CD14-positive monocyte (primary cell): ENCODE data around the gene STK32C. TPM values are rescaled to one million over a fixed set of nuclear protein-coding genes. Genes with fewer than 3 reads are reported as not detected.

Experiments
- DNase-seq, 3 donors: peaks; one replicate each; pipeline ENCODE4 v3.0.0-alpha.2; 2011 to 2022
- H2AFZ ChIP-seq: 2 replicates; pipeline ENCODE4 v1.6.0; 2012; ENCODE audit warnings: mild to moderate bottlenecking, low read depth, low read length, inconsistent platforms; ENCODE audit not compliant: insufficient read depth, poor library complexity, severe bottlenecking
- H3K27ac ChIP-seq, 2 donors: 1 replicate in 1 of 2; 2 replicates in 1 of 2; pipeline ENCODE4 v1.5.1; 2012 to 2013; ENCODE audit warnings: low read length in 2 of 2, control low read depth in 1 of 2, inconsistent platforms in 1 of 2, low read depth in 1 of 2, mild to moderate bottlenecking in 1 of 2
- H3K27me3 ChIP-seq, 2 donors: one replicate each; pipeline versions ENCODE4 v1.6.0 to v1.6.1; 2011 to 2013; ENCODE audit warnings: low read length in 2 of 2; ENCODE audit not compliant: control insufficient read depth in 2 of 2, insufficient read depth in 2 of 2
- H3K36me3 ChIP-seq, 2 donors: replicated peaks in 1 of 2; 1 replicate in 1 of 2; 2 replicates in 1 of 2; pipeline versions ENCODE4 v1.5.1 to v1.6.1; 2012 to 2013; ENCODE audit warnings: low read length in 2 of 2, control low read depth in 1 of 2, inconsistent platforms in 1 of 2, mild to moderate bottlenecking in 1 of 2; ENCODE audit not compliant: insufficient read depth in 2 of 2, control insufficient read depth in 1 of 2
- H3K4me1 ChIP-seq, 2 donors: 1 replicate in 1 of 2; 2 replicates in 1 of 2; pipeline versions ENCODE4 v1.5.1 to v1.6.1; 2012 to 2013; ENCODE audit warnings: low read length in 2 of 2, control low read depth in 1 of 2, inconsistent platforms in 1 of 2, mild to moderate bottlenecking in 1 of 2, moderate library complexity in 1 of 2; ENCODE audit not compliant: insufficient read depth in 2 of 2, control insufficient read depth in 1 of 2
- H3K4me2 ChIP-seq: replicated peaks from 2 replicates; pipeline ENCODE3; 2012; ENCODE audit warnings: low read length, moderate library complexity, mild to moderate bottlenecking; ENCODE audit not compliant: poor library complexity, severe bottlenecking; ENCODE audit errors: extremely low read depth
- H3K4me3 ChIP-seq, 3 experiments: fragments of 200-600 bp in 1 of 3; sonication (generic) in 1 of 3; replicated peaks in 1 of 3; 1 replicate in 2 of 3; 2 replicates in 1 of 3; pipeline ENCODE4 v1.5.1; 2011 to 2013; ENCODE audit warnings: low read length in 3 of 3, mild to moderate bottlenecking in 3 of 3, control low read depth in 2 of 3, low read depth in 2 of 3, inconsistent platforms in 1 of 3, moderate library complexity in 1 of 3
- H3K79me2 ChIP-seq: 2 replicates; pipeline ENCODE4 v1.6.0; 2012; ENCODE audit warnings: mild to moderate bottlenecking, control low read depth, inconsistent platforms, low read length, moderate library complexity; ENCODE audit not compliant: insufficient read depth
- H3K9ac ChIP-seq: 2 replicates; pipeline ENCODE4 v1.6.0; 2017; ENCODE audit warnings: low read length, mild to moderate bottlenecking; ENCODE audit not compliant: insufficient read depth, poor library complexity, severe bottlenecking
- H3K9me3 ChIP-seq, 2 donors: replicated peaks in 1 of 2; 1 replicate in 1 of 2; 2 replicates in 1 of 2; pipeline versions ENCODE4 v1.5.1 to v1.6.1; 2012 to 2013; ENCODE audit warnings: low read length in 2 of 2, control low read depth in 1 of 2; ENCODE audit not compliant: control insufficient read depth in 1 of 2, insufficient read depth in 1 of 2
- H4K20me1 ChIP-seq: 2 replicates; pipeline ENCODE4 v1.6.0; 2012; ENCODE audit warnings: mild to moderate bottlenecking, low read length, control low read depth, moderate library complexity; ENCODE audit not compliant: insufficient read depth
- H3K27ac Mint-ChIP-seq, 7 donors: one replicate each; pipeline ENCODE4 v1.8.0; 2020; ENCODE audit warnings: mild to moderate bottlenecking in 7 of 7, mixed read lengths in 7 of 7, moderate library complexity in 6 of 7, inconsistent platforms in 2 of 7
- H3K27me3 Mint-ChIP-seq, 3 donors: one replicate each; pipeline ENCODE4 v1.8.0; 2021 to 2022; ENCODE audit warnings: low read depth in 3 of 3, mild to moderate bottlenecking in 3 of 3, mixed read lengths in 3 of 3, moderate library complexity in 3 of 3, inconsistent platforms in 1 of 3
- H3K36me3 Mint-ChIP-seq, 2 donors: one replicate each; pipeline ENCODE4 v1.8.0; 2020; ENCODE audit warnings: mixed read lengths in 2 of 2, inconsistent platforms in 1 of 2, mild to moderate bottlenecking in 1 of 2
- H3K4me1 Mint-ChIP-seq: one replicate; pipeline ENCODE4 v1.8.0; 2020; ENCODE audit warnings: mild to moderate bottlenecking, mixed read lengths
- H3K4me3 Mint-ChIP-seq, 2 donors: one replicate each; pipeline ENCODE4 v1.8.0; 2020; ENCODE audit warnings: mild to moderate bottlenecking in 2 of 2, mixed read lengths in 2 of 2, moderate library complexity in 1 of 2
- H3K9me3 Mint-ChIP-seq, 7 donors: one replicate each; pipeline ENCODE4 v1.8.0; 2020 to 2022; ENCODE audit warnings: mixed read lengths in 7 of 7, mild to moderate bottlenecking in 6 of 7, moderate library complexity in 6 of 7, inconsistent platforms in 2 of 7
- CTCF ChIP-seq: fragments of 200-600 bp; IDR thresholded peaks from one replicate; pipeline ENCODE4 v1.8.0; 2022; ENCODE audit warnings: antibody characterized with exemption, mild to moderate bottlenecking
- WGBS: methylation state at CpG from one replicate; pipeline ENCODE4 v1.1.5; 2013; ENCODE audit warnings: missing lambda C conversion rate; ENCODE audit not compliant: insufficient coverage; 5-methylcytosine and 5-hydroxymethylcytosine counted together
- intact Hi-C, 2 donors: fragments of 100-400 bp; cut with micrococcal nuclease; formaldehyde crosslinking; loops; one replicate each; pipeline versions ENCODE4 v1.15.0 to v1.15.1; 2023
- polyA plus RNA-seq, 3 donors: library from polyadenylated mRNA; depleted of rRNA in 1 of 3; unstranded in 2 of 3; stranded (reverse) in 1 of 3; fragments of 300-500 nt in 2 of 3; fragments of >200 nt in 1 of 3; fragmentation: Illumina TruSeq in 2 of 3; gene quantifications; 1 replicate in 2 of 3; 2 replicates in 1 of 3; pipeline ENCODE4 v1.2.3, GENCODE V29; 2012 to 2021

STK32C gene
- polyA plus RNA-seq, 3 donors: 13.6 to 22.8 (median 18.4) TPM

- intact Hi-C loops: no loop called here
- Histone ChIP-seq H3K36me3 (no peaks in the 10 kb centered on the region), H3K27ac (no peak within 1 kb of the TSS), H2AFZ (peak within 1 kb of the TSS; percentile 50), H3K4me3 (peak within 1 kb of the TSS in 2 of 3 experiments; percentile 4 to 58), H3K79me2 (no peaks in the 10 kb centered on the region), H3K4me1 (peaks cover 9 to 18% of the 10 kb centered on the region in 2 donors), H3K9ac (no peak within 1 kb of the TSS), H3K4me2 (peak within 1 kb of the TSS; percentile 60), H3K9me3 (peaks cover 3 to 21% of the 10 kb centered on the region in 2 donors), H4K20me1 (no peaks in the 10 kb centered on the region), H3K27me3 (peaks cover 33 to 55% of the 10 kb centered on the region in 2 donors)
- Mint-ChIP-seq H3K27ac (no peak within 1 kb of the TSS), H3K9me3 (peaks cover 0 to 21% (median 4%) of the 10 kb centered on the region in 7 donors), H3K4me1 (no peaks in the 10 kb centered on the region), H3K36me3 (peaks cover 2 to 3% of the 10 kb centered on the region in 2 donors), H3K27me3 (peaks cover 51 to 68% (median 68%) of the 10 kb centered on the region in 3 donors), H3K4me3 (peak within 1 kb of the TSS; percentile 31 to 78)
- 2% methylated on average over 85 of the region's 109 CpGs for whole genome bisulfite sequencing
- no peak for TF ChIP-seq CTCF
- peak in 1 of 3 donors; percentile 29 for DNase-seq
Observed at GRCh38 chr10:132186488-132187429, 121.0 kb downstream of the STK32C start, which contains the start of gene DPYSL4. TSS of gene DPYSL4 (plus strand) at chr10:132186948. CDS start at chr10:132187064, 116 bp downstream.

GRCh38 chr10:132185601-132186487 lies 121.9 kb downstream of the STK32C start:
- Histone ChIP-seq H3K4me1 (peaks cover 9 to 18% of the 10 kb centered on the region in 2 donors), H3K4me2 (peak overlapping the region; percentile 60), H3K27ac (no peak overlapping the region), H3K79me2 (no peaks in the 10 kb centered on the region), H3K9ac (no peak overlapping the region), H3K4me3 (peak overlapping the region in 2 of 3 experiments; percentile 4 to 58), H3K9me3 (peaks cover 3 to 21% of the 10 kb centered on the region in 2 donors), H3K36me3 (no peaks in the 10 kb centered on the region), H2AFZ (peak overlapping the region; percentile 50), H4K20me1 (no peaks in the 10 kb centered on the region), H3K27me3 (peaks cover 33 to 55% of the 10 kb centered on the region in 2 donors)
- H3K9me3 Mint-ChIP-seq: peaks cover 0 to 19% (median 4%) of the 10 kb centered on the region in 7 donors
- peaks cover 56 to 68% (median 68%) of the 10 kb centered on the region in 3 donors for H3K27me3 Mint-ChIP-seq
- TF ChIP-seq CTCF: no peak
- H3K36me3 Mint-ChIP-seq: peaks cover 2 to 3% of the 10 kb centered on the region in 2 donors
- 5% methylated on average over 94 of the region's 99 CpGs for WGBS
- H3K27ac Mint-ChIP-seq: no peak overlapping the region
- peak overlapping the region; percentile 31 to 80 for H3K4me3 Mint-ChIP-seq
- intact Hi-C loops: no loop called here
- no peak for DNase-seq
- H3K4me1 Mint-ChIP-seq: no peaks in the 10 kb centered on the region
